ENCODE results near the gene CLPSL2. TPM values are rescaled to one million over a fixed set of nuclear protein-coding genes. Genes with fewer than 3 reads are reported as not detected.
"Not testable (repeated sequence)": the region's sequence is repeated elsewhere in the genome, so short reads cannot be mapped to it uniquely, and the experiment has no call there.

CLPSL2 gene
- polyA plus RNA-seq, 2 donors, result not detected

- Histone ChIP-seq H3K27ac (ENCODE audit: low read depth in 2 of 2, low read length in 1 of 2) (peak overlapping the region; percentile 85 to 98), H3K36me3 (ENCODE audit: control insufficient read depth in 2 of 2, insufficient read depth in 2 of 2, low read length in 1 of 2) (no peaks in the 10 kb centered on the region), H3K27me3 (ENCODE audit: control insufficient read depth in 1 of 2, insufficient read depth in 2 of 2, low read length in 2 of 2) (no peaks in the 10 kb centered on the region), H3K9me3 (ENCODE audit: control insufficient read depth in 2 of 2, insufficient read depth in 1 of 2, low read depth in 1 of 2, low read length in 1 of 2) (no peaks in the 10 kb centered on the region), H3K4me1 (ENCODE audit: control insufficient read depth in 2 of 2, insufficient read depth in 2 of 2, low read length in 1 of 2) (peaks cover 3 to 34% of the 10 kb centered on the region in 2 donors), H3K4me3 (ENCODE audit: low read depth in 1 of 2, low read length in 2 of 2) (no peak overlapping the region)
- WGBS, 2 donors, result 51 to 57% methylated on average over 8 of the region's 8 CpGs
These were observed 42.8 kb upstream of the CLPSL2 start for GRCh38 chr6:35733633-35734032.

GRCh38 chr6:35734319-35734718, 42.1 kb upstream of the CLPSL2 start:
- H3K9me3 ChIP-seq (ENCODE audit: control insufficient read depth in 2 of 2, insufficient read depth in 1 of 2, low read depth in 1 of 2, low read length in 1 of 2); H3K27me3 ChIP-seq (ENCODE audit: control insufficient read depth in 1 of 2, insufficient read depth in 2 of 2, low read length in 2 of 2); H3K36me3 ChIP-seq (ENCODE audit: control insufficient read depth in 2 of 2, insufficient read depth in 2 of 2, low read length in 1 of 2); H3K4me3 ChIP-seq (ENCODE audit: low read depth in 1 of 2, low read length in 2 of 2): not testable (repeated sequence)
- H3K4me1 ChIP-seq (ENCODE audit: control insufficient read depth in 2 of 2, insufficient read depth in 2 of 2, low read length in 1 of 2), result peaks cover 0 to 27% of the 10 kb centered on the region in 2 donors
- 84 to 90% methylated on average over 12 of the region's 12 CpGs for WGBS, 2 donors
- peak overlapping the region; percentile 85 to 98 for H3K27ac ChIP-seq (ENCODE audit: low read depth in 2 of 2, low read length in 1 of 2)

- Histone ChIP-seq H3K27me3 (ENCODE audit: control insufficient read depth in 1 of 2, insufficient read depth in 2 of 2, low read length in 2 of 2) (no peaks in the 10 kb centered on the region), H3K27ac (ENCODE audit: low read depth in 2 of 2, low read length in 1 of 2) (peak overlapping the region in 1 of 2 donors; percentile 22), H3K4me3 (ENCODE audit: low read depth in 1 of 2, low read length in 2 of 2) (no peak overlapping the region), H3K4me1 (ENCODE audit: control insufficient read depth in 2 of 2, insufficient read depth in 2 of 2, low read length in 1 of 2) (peaks cover 0 to 24% of the 10 kb centered on the region in 2 donors), H3K9me3 (ENCODE audit: control insufficient read depth in 2 of 2, insufficient read depth in 1 of 2, low read depth in 1 of 2, low read length in 1 of 2) (no peaks in the 10 kb centered on the region), H3K36me3 (ENCODE audit: control insufficient read depth in 2 of 2, insufficient read depth in 2 of 2, low read length in 1 of 2) (no peaks in the 10 kb centered on the region)
- WGBS, 2 donors, result 71 to 72% methylated on average over 3 of the region's 3 CpGs
These were observed 40.9 kb upstream of the CLPSL2 start for GRCh38 chr6:35735452-35735851.

GRCh38 chr6:35736253-35736894, 40.0 kb upstream of the CLPSL2 start:
- WGBS, 2 donors, result 60 to 61% methylated on average over 8 of the region's 8 CpGs
- Histone ChIP-seq H3K9me3 (ENCODE audit: control insufficient read depth in 2 of 2, insufficient read depth in 1 of 2, low read depth in 1 of 2, low read length in 1 of 2) (no peaks in the 10 kb centered on the region), H3K27ac (ENCODE audit: low read depth in 2 of 2, low read length in 1 of 2) (no peak overlapping the region), H3K4me3 (ENCODE audit: low read depth in 1 of 2, low read length in 2 of 2) (no peak overlapping the region), H3K4me1 (ENCODE audit: control insufficient read depth in 2 of 2, insufficient read depth in 2 of 2, low read length in 1 of 2) (peaks cover 0 to 24% of the 10 kb centered on the region in 2 donors), H3K36me3 (ENCODE audit: control insufficient read depth in 2 of 2, insufficient read depth in 2 of 2, low read length in 1 of 2) (no peaks in the 10 kb centered on the region), H3K27me3 (ENCODE audit: control insufficient read depth in 1 of 2, insufficient read depth in 2 of 2, low read length in 2 of 2) (no peaks in the 10 kb centered on the region)

GRCh38 chr6:35736982-35737412, 39.4 kb upstream of the CLPSL2 start, which contains the start of gene ARMC12:
TSS of gene ARMC12 (plus strand) at chr6:35737032. CDS start at chr6:35737109, 77 bp downstream.
- no peaks in the 10 kb centered on the region for H3K27me3 ChIP-seq (ENCODE audit: control insufficient read depth in 1 of 2, insufficient read depth in 2 of 2, low read length in 2 of 2)

GRCh38 chr6:35737413-35738211, 38.8 kb upstream of the CLPSL2 start:
- Histone ChIP-seq H3K27ac (ENCODE audit: low read depth in 2 of 2, low read length in 1 of 2) (no peak overlapping the region), H3K4me3 (ENCODE audit: low read depth in 1 of 2, low read length in 2 of 2) (no peak overlapping the region), H3K27me3 (ENCODE audit: control insufficient read depth in 1 of 2, insufficient read depth in 2 of 2, low read length in 2 of 2) (no peaks in the 10 kb centered on the region), H3K4me1 (ENCODE audit: control insufficient read depth in 2 of 2, insufficient read depth in 2 of 2, low read length in 1 of 2) (peaks cover 0 to 19% of the 10 kb centered on the region in 2 donors), H3K9me3 (ENCODE audit: control insufficient read depth in 2 of 2, insufficient read depth in 1 of 2, low read depth in 1 of 2, low read length in 1 of 2) (no peaks in the 10 kb centered on the region), H3K36me3 (ENCODE audit: control insufficient read depth in 2 of 2, insufficient read depth in 2 of 2, low read length in 1 of 2) (no peaks in the 10 kb centered on the region)
- 56 to 61% methylated on average over 16 of the region's 16 CpGs for WGBS, 2 donors

More at GRCh38 chr6:35736982-35737412, 39.4 kb upstream of the CLPSL2 start, which contains the start of gene ARMC12:
- H3K4me3 ChIP-seq (ENCODE audit: low read depth in 1 of 2, low read length in 2 of 2), result no peak within 1 kb of the TSS
- no peaks in the 10 kb centered on the region for H3K9me3 ChIP-seq (ENCODE audit: control insufficient read depth in 2 of 2, insufficient read depth in 1 of 2, low read depth in 1 of 2, low read length in 1 of 2)
- 89 to 91% methylated on average over 10 of the region's 10 CpGs for WGBS, 2 donors
- H3K27ac ChIP-seq (ENCODE audit: low read depth in 2 of 2, low read length in 1 of 2), result no peak within 1 kb of the TSS
- no peaks in the 10 kb centered on the region for H3K36me3 ChIP-seq (ENCODE audit: control insufficient read depth in 2 of 2, insufficient read depth in 2 of 2, low read length in 1 of 2)
- peaks cover 0 to 24% of the 10 kb centered on the region in 2 donors for H3K4me1 ChIP-seq (ENCODE audit: control insufficient read depth in 2 of 2, insufficient read depth in 2 of 2, low read length in 1 of 2)

- H3K4me3 ChIP-seq (ENCODE audit: low read depth in 1 of 2, low read length in 2 of 2), result no peak overlapping the region
- no peaks in the 10 kb centered on the region for H3K9me3 ChIP-seq (ENCODE audit: control insufficient read depth in 2 of 2, insufficient read depth in 1 of 2, low read depth in 1 of 2, low read length in 1 of 2)
- H3K4me1 ChIP-seq (ENCODE audit: control insufficient read depth in 2 of 2, insufficient read depth in 2 of 2, low read length in 1 of 2), result peaks cover 0 to 8% of the 10 kb centered on the region in 2 donors
- H3K27me3 ChIP-seq (ENCODE audit: control insufficient read depth in 1 of 2, insufficient read depth in 2 of 2, low read length in 2 of 2), result no peaks in the 10 kb centered on the region
- no peak overlapping the region for H3K27ac ChIP-seq (ENCODE audit: low read depth in 2 of 2, low read length in 1 of 2)
- H3K36me3 ChIP-seq (ENCODE audit: control insufficient read depth in 2 of 2, insufficient read depth in 2 of 2, low read length in 1 of 2), result no peaks in the 10 kb centered on the region
- 69 to 73% methylated on average over 5 of the region's 5 CpGs for WGBS, 2 donors
These were observed 36.5 kb upstream of the CLPSL2 start for GRCh38 chr6:35739645-35740524.

GRCh38 chr6:35742842-35743241, 33.6 kb upstream of the CLPSL2 start:
- H3K9me3 ChIP-seq (ENCODE audit: control insufficient read depth in 2 of 2, insufficient read depth in 1 of 2, low read depth in 1 of 2, low read length in 1 of 2), result peaks cover 0 to 3% of the 10 kb centered on the region in 2 donors
- no peaks in the 10 kb centered on the region for H3K27me3 ChIP-seq (ENCODE audit: control insufficient read depth in 1 of 2, insufficient read depth in 2 of 2, low read length in 2 of 2)
- WGBS, 2 donors, result 60 to 74% methylated on average over 8 of the region's 8 CpGs
- no peak overlapping the region for H3K4me3 ChIP-seq (ENCODE audit: low read depth in 1 of 2, low read length in 2 of 2)
- no peaks in the 10 kb centered on the region for H3K36me3 ChIP-seq (ENCODE audit: control insufficient read depth in 2 of 2, insufficient read depth in 2 of 2, low read length in 1 of 2)
- no peaks in the 10 kb centered on the region for H3K4me1 ChIP-seq (ENCODE audit: control insufficient read depth in 2 of 2, insufficient read depth in 2 of 2, low read length in 1 of 2)
- H3K27ac ChIP-seq (ENCODE audit: low read depth in 2 of 2, low read length in 1 of 2), result no peak overlapping the region

- no peaks in the 10 kb centered on the region for H3K4me1 ChIP-seq (ENCODE audit: control insufficient read depth in 2 of 2, insufficient read depth in 2 of 2, low read length in 1 of 2)
- no peak overlapping the region for H3K4me3 ChIP-seq (ENCODE audit: low read depth in 1 of 2, low read length in 2 of 2)
- H3K36me3 ChIP-seq (ENCODE audit: control insufficient read depth in 2 of 2, insufficient read depth in 2 of 2, low read length in 1 of 2), result no peaks in the 10 kb centered on the region
- H3K27ac ChIP-seq (ENCODE audit: low read depth in 2 of 2, low read length in 1 of 2), result no peak overlapping the region
- H3K9me3 ChIP-seq (ENCODE audit: control insufficient read depth in 2 of 2, insufficient read depth in 1 of 2, low read depth in 1 of 2, low read length in 1 of 2), result peaks cover 0 to 3% of the 10 kb centered on the region in 2 donors
- no peaks in the 10 kb centered on the region for H3K27me3 ChIP-seq (ENCODE audit: control insufficient read depth in 1 of 2, insufficient read depth in 2 of 2, low read length in 2 of 2)
- 89 to 93% methylated on average over 7 of the region's 7 CpGs for WGBS, 2 donors
These were observed 30.9 kb upstream of the CLPSL2 start for GRCh38 chr6:35745509-35745908.

All from esophagus (tissue), 2 donors.